ENCODE measurements around the gene PIKFYVE. TPM values are rescaled to one million over a fixed set of nuclear protein-coding genes. Genes with fewer than 3 reads are reported as not detected.

Gene PIKFYVE
- total and polyA plus RNA-seq, 10 of the 15 experiments (the other 5 are each of a cell fraction or from before 2014, with no cell fraction given): 5.2 to 41.7 (median 19.6) TPM

- TF ChIP-seq CTCF (IDR thresholded peaks at IDR 0.05 in 2 of 3, conservative IDR thresholded peaks at IDR 0.05 in 1 of 3; ENCODE audit: control insufficient read depth in 2 of 3, extremely low read depth in 1 of 3, insufficient read depth in 1 of 3, low read depth in 3 of 3, low read length in 3 of 3) (no peak), MEF2B (IDR thresholded peaks at IDR 0.05; ENCODE audit: partially characterized antibody, poor library complexity, severe bottlenecking) (no peak), MYB (IDR thresholded peaks at IDR 0.05; ENCODE audit: borderline replicate concordance, low read depth, low read length) (no peak), USF2 (IDR thresholded peaks at IDR 0.05; ENCODE audit: borderline replicate concordance, low read depth, low read length) (no peak), NRF1 (conservative IDR thresholded peaks at IDR 0.05; ENCODE audit: low read depth, low read length) (no peak), BCL3 (IDR thresholded peaks at IDR 0.05; ENCODE audit: borderline replicate concordance, insufficient read depth, low read depth, low read length, poor library complexity, severe bottlenecking) (no peak), SIX5 (IDR thresholded peaks at IDR 0.05; ENCODE audit: low read depth, low read length, severe bottlenecking) (no peak)
Measured at GRCh38 chr2:208252716-208253492, 13.2 kb upstream of the PIKFYVE start (continued).

All from GM12878 (cell line).